GM18526 (cell line): ENCODE measurements around the gene ASB16.

Experiments used
- POLR2A ChIP-seq: IDR thresholded peaks from 3 replicates; pipeline ENCODE4 v1.6.1; 2011; ENCODE audit not compliant: insufficient read length; ENCODE audit errors: extremely low read depth

Gene ASB16

GRCh38 chr17:44177640-44178039 lies 7.1 kb downstream of the ASB16 start:
- TF ChIP-seq POLR2A = no peak

DNA sequence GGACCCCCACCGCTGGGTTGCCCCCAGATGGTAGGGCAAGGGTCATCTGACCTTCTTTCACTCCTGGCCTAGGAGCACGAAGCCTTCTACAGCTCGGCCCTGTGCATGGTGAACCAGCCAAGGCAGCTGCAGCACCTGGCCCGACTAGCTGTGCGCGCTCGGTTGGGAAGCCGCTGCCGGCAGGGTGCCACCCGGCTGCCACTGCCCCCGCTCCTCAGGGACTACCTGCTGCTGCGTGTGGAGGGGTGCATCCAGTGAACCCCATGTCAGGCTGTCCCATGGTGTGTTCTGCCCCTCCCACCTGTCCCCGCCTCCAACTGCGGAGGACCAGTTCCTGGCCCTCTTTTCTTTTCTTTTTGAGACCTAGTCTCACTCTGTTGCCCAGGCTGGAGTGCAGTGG lies 7.6 kb downstream of the ASB16 start:
- TF ChIP-seq POLR2A = no peak

GRCh38 chr17:44183024-44183423 lies 12.5 kb downstream of the ASB16 start:
- no peak for TF ChIP-seq POLR2A

DNA sequence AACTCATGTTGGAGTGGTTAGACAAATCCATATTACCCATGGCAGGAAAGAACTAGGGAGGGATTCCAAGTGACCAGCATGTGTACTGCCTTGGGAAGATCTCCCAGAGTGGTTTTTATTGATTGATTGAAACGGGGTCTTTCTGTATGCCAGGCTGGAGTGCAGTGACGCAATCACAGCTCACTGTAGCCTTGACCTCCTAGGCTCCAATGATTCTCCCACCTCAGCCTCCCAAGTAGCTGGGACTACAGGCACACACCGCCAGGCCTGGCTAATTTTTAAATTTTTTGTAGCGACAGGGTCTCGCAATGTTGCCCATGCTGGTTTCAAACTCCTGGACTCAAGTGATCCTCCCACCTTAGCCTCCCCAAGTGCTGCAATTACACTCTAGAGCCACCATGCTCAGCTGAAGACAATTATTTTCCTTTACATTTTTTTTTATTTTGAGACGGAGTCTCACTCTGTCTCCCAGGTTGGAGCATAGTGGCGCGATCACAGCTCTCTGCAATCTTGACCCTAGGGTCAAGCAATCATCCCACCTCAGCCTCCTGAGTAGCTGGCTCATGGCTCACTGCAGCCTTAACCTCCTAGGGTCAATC lies 13.8 kb downstream of the ASB16 start:
- no peak for TF ChIP-seq POLR2A

GRCh38 chr17:44186307-44187130 lies 16.0 kb downstream of the ASB16 start, which contains the start of gene TMUB2:
TMUB2 (plus strand) TSS chr17:44186972; CDS start chr17:44187709, 737 bp downstream.
- peak; percentile 95 for TF ChIP-seq POLR2A

- no peak for TF ChIP-seq POLR2A
Measured at GRCh38 chr17:44187131-44187899, 16.8 kb downstream of the ASB16 start.

- no peak for TF ChIP-seq POLR2A
Measured at GRCh38 chr17:44188576-44189403, 18.3 kb downstream of the ASB16 start.

DNA sequence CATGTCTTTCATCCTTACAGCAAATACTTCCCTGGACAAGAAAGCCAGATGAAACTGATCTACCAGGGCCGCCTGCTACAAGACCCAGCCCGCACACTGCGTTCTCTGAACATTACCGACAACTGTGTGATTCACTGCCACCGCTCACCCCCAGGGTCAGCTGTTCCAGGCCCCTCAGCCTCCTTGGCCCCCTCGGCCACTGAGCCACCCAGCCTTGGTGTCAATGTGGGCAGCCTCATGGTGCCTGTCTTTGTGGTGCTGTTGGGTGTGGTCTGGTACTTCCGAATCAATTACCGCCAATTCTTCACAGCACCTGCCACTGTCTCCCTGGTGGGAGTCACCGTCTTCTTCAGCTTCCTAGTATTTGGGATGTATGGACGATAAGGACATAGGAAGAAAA lies 20.0 kb downstream of the ASB16 start:
- TF ChIP-seq POLR2A = no peak

DNA sequence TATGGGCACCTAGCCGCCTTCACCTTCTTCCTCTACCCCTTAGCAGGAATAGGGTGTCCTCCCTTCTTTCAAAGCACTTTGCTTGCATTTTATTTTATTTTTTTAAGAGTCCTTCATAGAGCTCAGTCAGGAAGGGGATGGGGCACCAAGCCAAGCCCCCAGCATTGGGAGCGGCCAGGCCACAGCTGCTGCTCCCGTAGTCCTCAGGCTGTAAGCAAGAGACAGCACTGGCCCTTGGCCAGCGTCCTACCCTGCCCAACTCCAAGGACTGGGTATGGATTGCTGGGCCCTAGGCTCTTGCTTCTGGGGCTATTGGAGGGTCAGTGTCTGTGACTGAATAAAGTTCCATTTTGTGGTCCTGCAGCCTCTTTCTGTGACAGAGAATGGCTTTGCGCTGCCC lies 20.9 kb downstream of the ASB16 start:
- no peak for TF ChIP-seq POLR2A

DNA sequence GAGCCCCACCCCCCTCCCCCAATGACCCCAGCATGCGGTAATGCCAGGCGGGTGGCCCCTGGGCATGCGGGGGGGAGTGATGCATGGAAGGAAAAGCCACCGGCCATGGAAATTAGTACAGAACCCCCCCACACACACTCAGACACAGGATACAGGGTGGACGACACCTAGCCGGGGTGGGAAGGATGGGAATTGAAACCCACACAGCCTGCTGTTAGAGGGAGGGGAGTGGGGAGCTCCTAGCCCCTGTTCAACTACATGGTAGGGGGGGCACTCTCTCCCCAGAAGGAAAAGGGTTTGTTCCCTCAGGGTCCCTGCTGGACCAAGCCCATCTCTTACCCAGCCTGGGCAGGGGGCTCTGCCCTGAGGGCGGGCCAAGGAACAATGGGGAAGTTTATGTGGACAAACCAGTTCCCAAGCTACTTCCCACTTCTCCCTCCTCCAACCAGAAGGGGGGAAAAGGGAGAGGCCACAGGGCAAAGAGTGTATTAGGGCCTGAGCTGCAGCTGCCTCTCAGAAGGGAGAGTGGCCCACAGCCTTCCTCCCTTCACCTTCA lies 21.5 kb downstream of the ASB16 start:
- TF ChIP-seq POLR2A = no peak

- no peak for TF ChIP-seq POLR2A
Measured at GRCh38 chr17:44192750-44193149, 22.2 kb downstream of the ASB16 start.

- no peak for TF ChIP-seq POLR2A
Measured at GRCh38 chr17:44193326-44194084, 23.0 kb downstream of the ASB16 start.

GRCh38 chr17:44197107-44197506 lies 26.6 kb downstream of the ASB16 start:
- TF ChIP-seq POLR2A = no peak
